Middle frontal gyrus (tissue), 1 donor: ENCODE measurements around the gene CYP2B6.
"Not testable (repeated sequence)": the region's sequence is repeated elsewhere in the genome, so short reads cannot be mapped to it uniquely, and the experiment has no call there.

Source experiments
- DNase-seq: peaks from one replicate; pipeline ENCODE4 v3.0.0-alpha.2; 2015; ENCODE audit warnings: low spot score; ENCODE audit errors: extremely low spot score

The CYP2B6 gene

GRCh38 chr19:40990972-40991381, at the start of gene CYP2B6:
CYP2B6 (plus strand) TSS chr19:40991282; CDS start chr19:40991306, 24 bp downstream.
- no peak for DNase-seq

- no peak for DNase-seq
Measured at GRCh38 chr19:40941481-40942219, 49.4 kb upstream of the CYP2B6 start.

GRCh38 chr19:40945645-40946044, 45.4 kb upstream of the CYP2B6 start:
- no peak for DNase-seq

GRCh38 chr19:40947114-40947513, 44.0 kb upstream of the CYP2B6 start:
- DNase-seq: no peak

- DNase-seq: no peak
Measured at GRCh38 chr19:40947573-40947972, 43.5 kb upstream of the CYP2B6 start.

- no peak for DNase-seq
Measured at GRCh38 chr19:40948580-40949299, 42.3 kb upstream of the CYP2B6 start.

GRCh38 chr19:40954573-40954972, 36.5 kb upstream of the CYP2B6 start:
- no peak for DNase-seq

GRCh38 chr19:40959338-40959737, 31.7 kb upstream of the CYP2B6 start:
- no peak for DNase-seq

GRCh38 chr19:40960062-40960685, 30.9 kb upstream of the CYP2B6 start:
- no peak for DNase-seq

GRCh38 chr19:40960780-40961179, 30.3 kb upstream of the CYP2B6 start:
- DNase-seq: no peak

GRCh38 chr19:40962460-40962961, 28.6 kb upstream of the CYP2B6 start:
- no peak for DNase-seq

- DNase-seq: not testable (repeated sequence)
Measured at GRCh38 chr19:40964361-40964760, 26.7 kb upstream of the CYP2B6 start.

GRCh38 chr19:40965351-40965750, 25.7 kb upstream of the CYP2B6 start:
- not testable (repeated sequence) for DNase-seq

- DNase-seq: not testable (repeated sequence)
Measured at GRCh38 chr19:40966591-40966990, 24.5 kb upstream of the CYP2B6 start.

GRCh38 chr19:40968065-40968464, 23.0 kb upstream of the CYP2B6 start:
- not testable (repeated sequence) for DNase-seq

- not testable (repeated sequence) for DNase-seq
Measured at GRCh38 chr19:40969721-40970120, 21.4 kb upstream of the CYP2B6 start.

GRCh38 chr19:40970396-40971345, 20.4 kb upstream of the CYP2B6 start:
- not testable (repeated sequence) for DNase-seq

- DNase-seq: peak; percentile 13
Measured at GRCh38 chr19:40974633-40975037, 16.4 kb upstream of the CYP2B6 start.

- no peak for DNase-seq
Measured at GRCh38 chr19:40976134-40976533, 14.9 kb upstream of the CYP2B6 start.

- DNase-seq: no peak
Measured at GRCh38 chr19:40976724-40977123, 14.4 kb upstream of the CYP2B6 start.

GRCh38 chr19:40979759-40980158, 11.3 kb upstream of the CYP2B6 start:
- DNase-seq: not testable (repeated sequence)
